Muscle of leg (tissue), 11 donors: ENCODE results near the gene EPN1. TPM values are rescaled to one million over a fixed set of nuclear protein-coding genes. Genes with fewer than 3 reads are reported as not detected.

ENCODE experiments used
- DNase-seq: peaks from one replicate; pipeline ENCODE4 v3.0.0; 2013
- H3K27ac ChIP-seq: one replicate; pipeline ENCODE4 v1.5.1; 2013; ENCODE audit warnings: mild to moderate bottlenecking, low read length, control low read depth
- H3K27me3 ChIP-seq: one replicate; pipeline ENCODE4 v1.6.1; 2013; ENCODE audit warnings: low read length; ENCODE audit not compliant: control insufficient read depth, insufficient read depth
- H3K36me3 ChIP-seq: one replicate; pipeline ENCODE4 v1.6.1; 2013; ENCODE audit warnings: low read length; ENCODE audit not compliant: control insufficient read depth, insufficient read depth
- H3K4me1 ChIP-seq: one replicate; pipeline ENCODE4 v1.6.1; 2013; ENCODE audit warnings: low read length; ENCODE audit not compliant: control insufficient read depth, insufficient read depth
- H3K4me3 ChIP-seq: one replicate; pipeline ENCODE4 v1.5.1; 2013; ENCODE audit warnings: low read length, control low read depth
- H3K9me3 ChIP-seq: replicated peaks from 2 replicates; pipeline ENCODE4 v1.6.1; 2013; ENCODE audit warnings: low read depth, low read length; ENCODE audit not compliant: control insufficient read depth
- WGBS: methylation state at CpG from one replicate; pipeline ENCODE4 v1.1.5; 2013; ENCODE audit warnings: missing lambda C conversion rate; ENCODE audit not compliant: insufficient coverage; 5-methylcytosine and 5-hydroxymethylcytosine counted together
- polyA plus RNA-seq, 8 donors: library from polyadenylated mRNA; unstranded; fragments of 120-200 nt; gene quantifications; one replicate each; pipeline versions ENCODE4 v1.2.1 to v1.2.3, GENCODE V29; 2013; ENCODE audit warnings: inconsistent platforms in 1 of 8, low replicate concordance in 1 of 8; ENCODE audit not compliant: insufficient read length in 8 of 8, insufficient read depth in 1 of 8
- total RNA-seq: library from RNA; stranded (reverse); fragments of 120-200 nt; gene quantifications from one replicate; pipeline ENCODE4 v1.2.4, GENCODE V29; 2013

The EPN1 gene
- total and polyA plus RNA-seq, 9 donors = 21.8 to 114 (median 92.0) TPM

DNA sequence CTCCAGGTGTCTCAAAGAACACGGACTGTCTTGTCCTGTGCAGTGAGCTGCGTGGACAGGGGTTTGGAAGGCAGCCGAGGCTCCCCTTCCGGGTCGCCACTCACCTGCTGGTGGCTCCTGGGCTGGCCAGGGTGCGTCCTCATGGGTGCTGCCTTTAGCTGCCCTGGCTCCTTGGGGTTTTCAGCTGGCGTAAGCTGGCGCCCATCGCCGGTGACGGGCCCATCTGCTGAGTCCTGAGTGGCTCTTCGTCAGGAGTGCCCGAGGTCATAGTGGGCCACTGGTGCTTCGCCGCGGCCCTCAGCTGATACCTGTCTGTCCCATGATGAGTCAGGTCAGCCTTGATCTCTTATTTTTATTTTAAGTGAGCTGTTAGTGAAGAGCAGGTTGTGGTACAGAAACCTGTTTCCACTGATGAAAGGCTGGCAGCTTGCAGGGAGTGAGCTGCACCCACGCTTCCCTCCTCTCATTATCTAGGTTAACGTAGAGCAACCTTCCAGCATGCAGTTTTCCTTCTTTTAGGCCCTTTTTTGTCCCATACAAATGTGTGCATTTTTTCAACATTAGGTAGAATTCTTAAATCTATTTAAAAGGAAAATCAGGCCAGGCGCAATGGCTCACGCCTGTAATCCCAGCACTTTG lies 18.4 kb downstream of the EPN1 start:
- Histone ChIP-seq H3K27ac (no peak overlapping the region), H3K36me3 (peaks cover 78% of the 10 kb centered on the region), H3K27me3 (no peaks in the 10 kb centered on the region), H3K9me3 (no peaks in the 10 kb centered on the region), H3K4me1 (peaks cover 10% of the 10 kb centered on the region), H3K4me3 (no peak overlapping the region)
- no peak for DNase-seq
- 94% methylated on average over 17 of the region's 20 CpGs for WGBS

DNA sequence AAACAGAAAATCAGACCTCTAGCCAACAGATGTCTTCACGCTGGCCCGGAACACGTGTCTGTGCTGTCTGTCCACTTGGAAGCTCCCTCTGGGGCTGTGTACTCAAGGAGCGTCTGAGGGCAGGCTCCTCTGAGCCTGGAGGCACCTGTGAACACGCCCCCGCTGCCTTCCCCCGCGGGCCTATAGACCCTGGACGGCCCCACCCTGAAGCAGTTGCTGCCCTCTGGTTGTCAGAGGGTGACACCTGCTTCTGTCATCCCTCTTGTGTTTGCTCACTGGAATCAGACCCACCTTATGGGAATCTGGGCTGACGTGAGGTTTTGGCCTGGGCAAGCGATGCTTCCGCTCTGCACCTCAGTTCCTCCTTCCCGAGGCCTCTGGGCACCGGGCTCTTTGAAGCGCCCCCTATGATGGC lies 19.2 kb downstream of the EPN1 start:
- no peak overlapping the region for H3K4me3 ChIP-seq
- WGBS = 80% methylated on average over 11 of the region's 15 CpGs
- peaks cover 75% of the 10 kb centered on the region for H3K36me3 ChIP-seq
- DNase-seq = no peak
- no peaks in the 10 kb centered on the region for H3K27me3 ChIP-seq
- no peak overlapping the region for H3K27ac ChIP-seq
- H3K9me3 ChIP-seq = no peaks in the 10 kb centered on the region
- peaks cover 2% of the 10 kb centered on the region for H3K4me1 ChIP-seq

DNA sequence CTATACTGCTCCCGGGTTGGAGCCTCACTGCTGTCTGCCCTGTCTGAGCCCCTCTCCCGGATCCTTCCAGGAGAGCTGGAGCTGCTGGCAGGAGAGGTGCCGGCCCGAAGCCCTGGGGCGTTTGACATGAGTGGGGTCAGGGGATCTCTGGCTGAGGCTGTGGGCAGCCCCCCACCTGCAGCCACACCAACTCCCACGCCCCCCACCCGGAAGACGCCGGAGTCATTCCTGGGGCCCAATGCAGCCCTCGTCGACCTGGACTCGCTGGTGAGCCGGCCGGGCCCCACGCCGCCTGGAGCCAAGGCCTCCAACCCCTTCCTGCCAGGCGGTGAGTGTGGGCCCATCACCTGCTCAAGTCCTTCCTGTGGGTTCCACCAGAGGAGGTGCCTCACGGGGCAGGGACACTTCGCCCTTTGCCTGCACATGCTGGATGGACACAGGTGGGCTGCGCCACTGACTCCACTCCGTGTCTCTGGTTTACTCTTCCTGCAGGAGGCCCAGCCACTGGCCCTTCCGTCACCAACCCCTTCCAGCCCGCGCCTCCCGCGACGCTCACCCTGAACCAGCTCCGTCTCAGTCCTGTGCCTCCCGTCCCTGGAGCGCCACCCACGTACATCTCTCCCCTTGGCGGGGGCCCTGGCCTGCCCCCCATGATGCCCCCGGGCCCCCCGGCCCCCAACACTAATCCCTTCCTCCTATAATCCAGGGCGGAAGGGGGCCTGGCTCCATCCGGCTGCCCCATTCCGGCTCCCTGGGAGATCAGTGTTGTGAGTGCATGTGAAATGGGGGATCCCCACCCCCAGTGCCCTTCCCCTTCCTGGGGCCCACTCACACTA lies 19.8 kb downstream of the EPN1 start:
- no peaks in the 10 kb centered on the region for H3K4me1 ChIP-seq
- H3K9me3 ChIP-seq = no peaks in the 10 kb centered on the region
- WGBS = 94% methylated on average over 23 of the region's 37 CpGs
- H3K27me3 ChIP-seq = no peaks in the 10 kb centered on the region
- peaks cover 69% of the 10 kb centered on the region for H3K36me3 ChIP-seq
- no peak overlapping the region for H3K4me3 ChIP-seq
- H3K27ac ChIP-seq = no peak overlapping the region
- no peak for DNase-seq

DNA sequence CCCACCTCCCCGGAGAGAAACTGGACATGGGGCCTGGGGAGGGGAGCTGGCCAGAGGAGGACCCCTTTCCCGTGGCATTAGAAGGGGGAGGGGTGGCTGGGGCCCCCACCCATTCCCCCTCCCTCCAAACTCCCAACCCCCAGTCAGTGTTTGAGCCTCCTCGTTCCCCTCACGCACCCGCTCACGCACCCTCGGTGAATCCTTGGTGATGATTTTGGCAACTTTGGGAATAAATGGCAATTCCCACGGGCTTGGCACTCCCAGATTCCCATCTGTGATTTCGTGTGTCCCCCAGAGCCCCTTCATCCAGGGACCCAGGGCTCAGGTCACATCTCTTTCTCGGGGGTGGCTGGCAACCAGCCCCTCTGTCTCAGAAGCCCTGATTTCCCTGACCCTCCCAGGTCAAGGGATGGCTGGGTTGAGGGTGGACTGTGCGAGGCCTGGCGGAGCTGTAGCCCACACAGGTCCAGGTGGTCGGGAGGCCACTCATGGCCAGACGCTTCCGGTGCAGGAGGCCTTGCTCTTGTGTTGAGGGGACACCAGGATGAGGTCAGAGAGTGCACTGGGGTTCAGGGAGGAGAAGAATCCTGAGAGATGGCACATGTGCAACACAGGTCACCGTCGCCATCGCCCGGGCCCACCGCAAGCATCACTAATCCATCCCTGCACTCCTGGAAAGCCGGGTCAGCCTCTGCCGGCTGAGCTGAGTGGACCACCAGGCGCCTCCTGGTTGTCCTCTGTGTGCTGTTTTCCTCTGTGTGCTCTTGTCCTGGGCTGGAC lies 20.7 kb downstream of the EPN1 start:
- no peak for DNase-seq
- Histone ChIP-seq H3K27ac (no peak overlapping the region), H3K4me1 (no peaks in the 10 kb centered on the region), H3K27me3 (no peaks in the 10 kb centered on the region), H3K9me3 (no peaks in the 10 kb centered on the region), H3K36me3 (peaks cover 65% of the 10 kb centered on the region), H3K4me3 (no peak overlapping the region)
- 92% methylated on average over 18 of the region's 23 CpGs for WGBS

DNA sequence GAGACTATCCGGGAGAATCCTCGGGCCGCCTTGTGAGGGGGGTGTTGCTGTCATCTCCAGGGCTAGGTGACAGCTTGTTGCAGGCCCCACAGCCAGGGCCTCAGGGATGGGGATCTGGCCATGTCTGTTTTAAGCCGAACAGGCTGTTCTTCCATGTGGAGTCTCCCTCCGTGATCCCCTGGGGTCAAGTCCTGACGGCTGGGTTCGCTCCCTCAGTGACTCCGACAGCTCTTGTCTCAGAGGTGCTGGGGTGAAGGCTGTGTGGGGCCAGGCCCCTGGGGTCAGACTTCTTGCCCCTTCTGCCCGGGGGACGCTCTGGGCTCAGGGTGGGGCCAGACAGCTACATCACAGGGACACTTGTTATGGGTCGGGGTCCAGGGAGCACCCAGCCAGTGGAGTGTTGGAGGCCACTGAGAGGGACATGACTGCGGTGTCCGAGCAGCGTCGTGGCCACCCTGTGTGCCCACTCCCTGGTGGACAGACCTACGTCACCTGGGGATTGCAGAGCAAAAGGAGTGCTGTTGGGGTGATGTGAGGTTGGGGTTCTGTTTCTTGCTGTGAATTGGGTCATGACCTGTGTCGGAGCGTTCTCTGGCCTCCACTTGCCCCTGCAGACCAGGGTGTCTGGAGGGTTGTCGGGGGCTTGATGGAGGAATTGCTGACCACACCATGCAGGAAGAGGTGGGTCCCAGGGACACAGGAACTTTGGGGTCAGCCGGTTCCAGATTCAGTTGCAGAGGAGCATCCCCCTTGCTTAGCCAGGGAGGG lies 21.5 kb downstream of the EPN1 start:
- no peaks in the 10 kb centered on the region for H3K9me3 ChIP-seq
- WGBS = 91% methylated on average over 14 of the region's 20 CpGs
- DNase-seq = no peak
- peaks cover 63% of the 10 kb centered on the region for H3K36me3 ChIP-seq
- no peaks in the 10 kb centered on the region for H3K27me3 ChIP-seq
- H3K27ac ChIP-seq = no peak overlapping the region
- no peaks in the 10 kb centered on the region for H3K4me1 ChIP-seq
- no peak overlapping the region for H3K4me3 ChIP-seq

DNA sequence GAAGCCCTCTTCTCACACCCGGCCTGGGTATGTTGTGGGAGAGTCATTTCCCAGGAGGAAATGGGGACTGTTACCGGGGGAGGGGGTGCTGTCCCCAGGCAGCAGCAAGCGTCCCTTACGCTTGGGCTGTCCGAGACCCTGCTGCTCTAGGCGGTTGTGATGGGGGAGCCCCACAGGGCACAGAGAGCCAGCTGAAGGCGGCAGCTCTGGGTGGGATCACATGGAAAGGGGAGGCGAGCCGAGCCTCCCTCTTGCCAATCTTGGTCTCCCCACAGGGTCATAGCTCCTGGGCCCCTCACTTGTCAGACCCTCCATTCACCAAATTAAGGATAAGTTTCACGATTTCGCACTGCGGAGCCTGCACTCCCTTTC lies 22.0 kb downstream of the EPN1 start:
- Histone ChIP-seq H3K4me1 (no peaks in the 10 kb centered on the region), H3K9me3 (no peaks in the 10 kb centered on the region), H3K4me3 (no peak overlapping the region), H3K36me3 (peaks cover 57% of the 10 kb centered on the region), H3K27ac (no peak overlapping the region), H3K27me3 (no peaks in the 10 kb centered on the region)
- DNase-seq = no peak
- 84% methylated on average over 6 of the region's 12 CpGs for WGBS

DNA sequence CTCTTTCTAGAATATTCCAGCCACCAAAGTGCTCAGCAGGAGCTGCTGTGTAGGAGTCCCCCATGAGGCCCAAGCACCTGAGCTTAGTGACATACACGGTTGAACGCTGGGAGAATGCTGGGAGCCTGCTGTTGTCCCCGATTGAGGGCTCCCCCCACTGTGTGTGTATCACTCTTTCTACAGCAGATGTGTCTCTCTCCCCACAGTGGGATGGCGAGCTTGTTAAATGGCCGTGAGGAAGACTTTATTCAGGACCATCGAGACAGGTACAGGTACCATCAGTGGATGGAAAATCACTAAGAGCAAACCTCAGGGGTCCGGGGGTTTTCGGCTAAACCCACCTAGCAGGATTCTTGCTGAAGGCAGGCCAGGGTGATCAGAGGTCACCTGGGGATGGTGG lies 22.7 kb downstream of the EPN1 start:
- no peak for DNase-seq
- Histone ChIP-seq H3K27me3 (no peaks in the 10 kb centered on the region), H3K4me1 (no peaks in the 10 kb centered on the region), H3K9me3 (no peaks in the 10 kb centered on the region), H3K36me3 (peaks cover 52% of the 10 kb centered on the region), H3K27ac (no peak overlapping the region), H3K4me3 (no peak overlapping the region)
- WGBS = 69% methylated on average over 7 of the region's 8 CpGs

DNA sequence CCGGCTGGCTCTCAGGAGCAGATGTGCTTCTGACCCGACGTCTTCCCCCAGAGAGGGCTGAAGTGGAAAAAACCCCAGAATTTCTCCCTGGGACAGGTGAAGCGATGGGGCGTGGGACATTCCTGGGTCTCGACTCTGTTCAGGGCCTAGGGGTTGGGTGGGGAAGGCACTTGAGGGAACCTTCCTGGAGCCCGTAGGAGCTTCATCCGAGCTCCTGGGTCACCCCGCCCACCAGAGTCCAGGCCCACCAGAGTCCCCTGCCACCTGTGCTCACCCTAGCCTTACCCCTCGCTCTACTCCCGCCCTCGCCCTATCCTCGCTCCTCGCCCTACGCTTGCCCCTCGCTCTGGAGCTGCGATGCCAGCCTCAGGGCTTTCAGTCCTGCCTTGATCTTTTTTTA lies 23.2 kb downstream of the EPN1 start:
- Histone ChIP-seq H3K9me3 (no peaks in the 10 kb centered on the region), H3K4me1 (no peaks in the 10 kb centered on the region), H3K27me3 (no peaks in the 10 kb centered on the region), H3K27ac (no peak overlapping the region), H3K36me3 (peaks cover 46% of the 10 kb centered on the region), H3K4me3 (no peak overlapping the region)
- 97% methylated on average over 16 of the region's 17 CpGs for WGBS
- DNase-seq = no peak

DNA sequence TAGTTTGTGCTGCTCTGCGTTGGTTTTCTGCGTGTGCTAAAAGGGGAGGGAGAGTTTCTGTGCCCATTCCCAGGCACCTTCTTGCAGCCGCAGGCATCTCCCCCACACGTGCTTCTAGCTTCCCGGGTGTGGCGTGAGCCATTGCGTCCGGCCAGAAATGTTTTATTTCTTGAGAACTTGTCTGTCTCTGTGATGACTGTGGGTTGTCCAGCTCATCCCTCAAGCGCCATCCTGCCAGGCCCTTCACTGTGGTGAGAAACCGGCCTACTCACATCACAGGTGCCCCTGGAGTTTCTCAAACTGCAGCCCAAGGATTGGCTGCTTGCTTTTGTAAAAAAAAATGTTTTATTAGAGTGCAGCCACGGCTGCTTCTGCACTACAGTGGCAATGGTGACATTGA lies 24.2 kb downstream of the EPN1 start:
- Histone ChIP-seq H3K27ac (no peak overlapping the region), H3K27me3 (no peaks in the 10 kb centered on the region), H3K4me1 (no peaks in the 10 kb centered on the region), H3K36me3 (peaks cover 41% of the 10 kb centered on the region), H3K9me3 (no peaks in the 10 kb centered on the region), H3K4me3 (no peak overlapping the region)
- no peak for DNase-seq
- 100% methylated on average over 2 of the region's 11 CpGs for WGBS
